ENCODE measurements around the gene RTP5. TPM values are rescaled to one million over a fixed set of nuclear protein-coding genes. Genes with fewer than 3 reads are reported as not detected.

The RTP5 gene
- total RNA-seq, 1 experiment from 2014 or later = not detected

DNA sequence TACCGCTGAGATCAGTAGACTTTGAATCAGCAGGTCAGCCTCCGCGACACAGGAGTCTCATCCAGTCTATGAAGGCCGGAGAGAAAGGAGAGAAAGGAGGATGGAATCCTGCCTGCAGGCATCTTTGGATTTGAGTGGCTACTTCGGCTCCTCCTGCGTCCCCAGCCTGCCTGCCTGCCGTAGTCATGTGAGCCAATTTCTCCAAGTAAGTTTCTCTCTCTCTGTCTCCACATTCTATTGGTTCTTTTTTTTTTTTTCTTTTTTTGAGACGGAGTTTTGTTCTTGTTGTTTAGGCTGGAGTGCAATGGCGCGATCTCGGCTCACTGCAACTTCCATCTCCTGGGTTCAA, 27.5 kb upstream of the RTP5 start:
- Histone ChIP-seq H3K23me2 (ENCODE audit: insufficient read length, low read depth, low read length, poor library complexity, severe bottlenecking) (no peaks in the 10 kb centered on the region), H3K79me2 (ENCODE audit: insufficient read depth, low read length) (no peaks in the 10 kb centered on the region), H4K20me1 (ENCODE audit: control insufficient read depth, insufficient read depth, insufficient read length) (no peaks in the 10 kb centered on the region), H3K4ac (ENCODE audit: low read depth, low read length) (no peak overlapping the region), H3K79me1 (ENCODE audit: insufficient read depth, low read depth, low read length, poor library complexity, severe bottlenecking) (no peaks in the 10 kb centered on the region), H3T11ph (ENCODE audit: low read length) (no peak overlapping the region), H3K4me2 (ENCODE audit: insufficient read depth, insufficient read length, low read length) (no peak overlapping the region), H4K5ac (ENCODE audit: insufficient read length, low read depth, low read length) (no peak overlapping the region), H2BK120ac (ENCODE audit: low read depth, low read length, poor library complexity, severe bottlenecking) (no peak overlapping the region), H2AK5ac (ENCODE audit: insufficient read length, low read length) (no peak overlapping the region), H2BK20ac (ENCODE audit: low read depth, low read length, poor library complexity, severe bottlenecking) (no peak overlapping the region), H3K27me3 (ENCODE audit: insufficient read depth, low read length) (peaks cover 2% of the 10 kb centered on the region; the same call in 1 of the 2 replicates), H4K91ac (ENCODE audit: insufficient read length, low read depth, low read length) (no peak overlapping the region), H3K14ac (ENCODE audit: insufficient read depth, low read length) (no peak overlapping the region), H2BK5ac (ENCODE audit: insufficient read length, low read length) (no peak overlapping the region), H3K9ac (ENCODE audit: extremely low read depth, insufficient read length, low read length) (no peak overlapping the region), H3K23ac (ENCODE audit: insufficient read length, low read depth, low read length) (no peak overlapping the region), H3K27ac (ENCODE audit: insufficient read length, low read depth, low read length) (no peak overlapping the region), H2BK15ac (ENCODE audit: low read depth, low read length) (no peak overlapping the region), H3K9me3 (ENCODE audit: control insufficient read depth, low read depth, low read length) (no peaks in the 10 kb centered on the region), H3K56ac (ENCODE audit: insufficient read length, low read depth, low read length) (no peak overlapping the region), H3K18ac (ENCODE audit: insufficient read length, low read depth, low read length) (no peak overlapping the region), H3K4me1 (ENCODE audit: insufficient read depth, low read length) (no peaks in the 10 kb centered on the region; the same call in 1 of the 2 replicates), H2BK12ac (ENCODE audit: insufficient read length, low read depth, low read length) (no peak overlapping the region), H2AFZ (ENCODE audit: low read length) (no peak overlapping the region), H4K8ac (replicated peaks; ENCODE audit: insufficient read length, low read depth, low read length) (no peak overlapping the region)
- H3K36me3 Mint-ChIP-seq (ENCODE audit: insufficient read depth in 1 of 3, low read depth in 3 of 3) = peaks cover 0 to 1% (median 0%) of the 10 kb centered on the region in 3 experiments; a peak in 1 of 7 replicates
- TF ChIP-seq, protein P1, sequence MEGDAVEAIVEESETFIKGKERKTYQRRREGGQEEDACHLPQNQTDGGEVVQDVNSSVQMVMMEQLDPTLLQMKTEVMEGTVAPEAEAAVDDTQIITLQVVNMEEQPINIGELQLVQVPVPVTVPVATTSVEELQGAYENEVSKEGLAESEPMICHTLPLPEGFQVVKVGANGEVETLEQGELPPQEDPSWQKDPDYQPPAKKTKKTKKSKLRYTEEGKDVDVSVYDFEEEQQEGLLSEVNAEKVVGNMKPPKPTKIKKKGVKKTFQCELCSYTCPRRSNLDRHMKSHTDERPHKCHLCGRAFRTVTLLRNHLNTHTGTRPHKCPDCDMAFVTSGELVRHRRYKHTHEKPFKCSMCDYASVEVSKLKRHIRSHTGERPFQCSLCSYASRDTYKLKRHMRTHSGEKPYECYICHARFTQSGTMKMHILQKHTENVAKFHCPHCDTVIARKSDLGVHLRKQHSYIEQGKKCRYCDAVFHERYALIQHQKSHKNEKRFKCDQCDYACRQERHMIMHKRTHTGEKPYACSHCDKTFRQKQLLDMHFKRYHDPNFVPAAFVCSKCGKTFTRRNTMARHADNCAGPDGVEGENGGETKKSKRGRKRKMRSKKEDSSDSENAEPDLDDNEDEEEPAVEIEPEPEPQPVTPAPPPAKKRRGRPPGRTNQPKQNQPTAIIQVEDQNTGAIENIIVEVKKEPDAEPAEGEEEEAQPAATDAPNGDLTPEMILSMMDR (conservative IDR thresholded peaks at IDR 0.05) = no peak
- peaks cover 0 to 4% of the 10 kb centered on the region in 2 experiments; a peak in 1 of 5 replicates for H3K9me3 Mint-ChIP-seq
- H3K4me3 Mint-ChIP-seq = no peak overlapping the region
- no peak for DNase-seq
- no peak overlapping the region for H3K27ac Mint-ChIP-seq
- no CpG with 5 or more reads among the region's 11 CpGs for WGBS (ENCODE audit: extremely low coverage, insufficient read length, low lambda C conversion rate)
- H3K4me1 Mint-ChIP-seq = peaks cover 13 to 35% of the 10 kb centered on the region in 2 experiments
- H3K27me3 Mint-ChIP-seq (ENCODE audit: low read depth) = peaks cover 49% of the 10 kb centered on the region

Measured in H9 (cell line).